HG02678 (cell line): ENCODE measurements around the gene TCF12.
A peak's percentile ranks its signal among the peaks of the same experiment; 100 is the strongest.
"Not testable (repeated sequence)": the region's sequence is repeated elsewhere in the genome, so short reads cannot be mapped to it uniquely, and the experiment has no call there.

Source experiments
- ATAC-seq: cut with Tn5 transposase; IDR thresholded peaks from one replicate; pipeline ENCODE4 v1.9.1; 2021; ENCODE audit warnings: mild to moderate bottlenecking, moderate library complexity; ENCODE audit not compliant: unreplicated experiment

The TCF12 gene

GRCh38 chr15:56943403-56943802, 25.0 kb downstream of the TCF12 start:
- ATAC-seq = no peak

- ATAC-seq = no peak
Measured at GRCh38 chr15:56944485-56944884, 26.0 kb downstream of the TCF12 start.

- ATAC-seq = no peak
Measured at GRCh38 chr15:56946150-56946549, 27.7 kb downstream of the TCF12 start.

- ATAC-seq = no peak
Measured at GRCh38 chr15:56948000-56948763, 29.7 kb downstream of the TCF12 start.

- ATAC-seq = no peak
Measured at GRCh38 chr15:56948764-56949101, 30.3 kb downstream of the TCF12 start.

- peak; percentile 98 for ATAC-seq
Measured at GRCh38 chr15:56950979-56951378, 32.5 kb downstream of the TCF12 start.

GRCh38 chr15:56953790-56954189, 35.3 kb downstream of the TCF12 start:
- no peak for ATAC-seq

GRCh38 chr15:56955011-56955410, 36.6 kb downstream of the TCF12 start:
- ATAC-seq = not testable (repeated sequence)

- no peak for ATAC-seq
Measured at GRCh38 chr15:56956538-56956937, 38.1 kb downstream of the TCF12 start.

GRCh38 chr15:56957812-56958406, 39.5 kb downstream of the TCF12 start:
- no peak for ATAC-seq

- no peak for ATAC-seq
Measured at GRCh38 chr15:56959318-56959648, 40.8 kb downstream of the TCF12 start.

GRCh38 chr15:56960116-56960515, 41.7 kb downstream of the TCF12 start:
- no peak for ATAC-seq

- ATAC-seq = no peak
Measured at GRCh38 chr15:56963126-56963525, 44.7 kb downstream of the TCF12 start.

- ATAC-seq = no peak
Measured at GRCh38 chr15:56963710-56964109, 45.3 kb downstream of the TCF12 start.

GRCh38 chr15:56964182-56964581, 45.7 kb downstream of the TCF12 start:
- ATAC-seq = peak; percentile 44

- no peak for ATAC-seq
Measured at GRCh38 chr15:56965231-56966013, 47.0 kb downstream of the TCF12 start.

- ATAC-seq = no peak
Measured at GRCh38 chr15:56967336-56967735, 48.9 kb downstream of the TCF12 start.

- ATAC-seq = no peak
Measured at GRCh38 chr15:56968256-56968655, 49.8 kb downstream of the TCF12 start.

- no peak for ATAC-seq
Measured at GRCh38 chr15:56968821-56969220, 50.4 kb downstream of the TCF12 start.

GRCh38 chr15:56969265-56969895, 50.9 kb downstream of the TCF12 start:
- ATAC-seq = no peak

GRCh38 chr15:56971571-56971970, 53.1 kb downstream of the TCF12 start:
- ATAC-seq = no peak

- ATAC-seq = no peak
Measured at GRCh38 chr15:56972016-56972415, 53.6 kb downstream of the TCF12 start.
